Adrenal gland (tissue), 12 donors: ENCODE results near the gene NYAP2. TPM values are rescaled to one million over a fixed set of nuclear protein-coding genes. Genes with fewer than 3 reads are reported as not detected.

Experiments used
- DNase-seq, 7 donors: peaks; one replicate each; pipeline ENCODE4 v3.0.0-alpha.2; 2019 to 2020
- H3K27ac ChIP-seq, 5 donors: fragments of 200-600 bp; sonication (generic) in 4 of 5; 1 replicate in 3 of 5; 2 replicates in 2 of 5; pipeline versions ENCODE4 v1.5.1 to v1.8.0; 2016 to 2020; ENCODE audit warnings: mild to moderate bottlenecking in 1 of 5
- H3K27me3 ChIP-seq: fragments of 200-600 bp; 2 replicates; pipeline ENCODE4 v1.8.0; 2021
- H3K36me3 ChIP-seq, 2 donors: fragments of 200-600 bp; replicated peaks in 1 of 2; 1 replicate in 1 of 2; 2 replicates in 1 of 2; pipeline versions ENCODE4 v1.5.1 to v1.8.0; 2018 to 2022
- H3K4me1 ChIP-seq, 2 donors: fragments of 200-600 bp; replicated peaks in 1 of 2; 1 replicate in 1 of 2; 2 replicates in 1 of 2; pipeline versions ENCODE4 v1.5.1 to v1.8.0; 2018 to 2021
- H3K4me3 ChIP-seq, 4 donors: fragments of 200-600 bp; sonication (generic) in 3 of 4; one replicate each; pipeline ENCODE4 v1.5.1; 2016 to 2018
- H3K9me3 ChIP-seq, 3 donors: fragments of 200-600 bp; sonication (generic) in 1 of 3; replicated peaks in 1 of 3; 1 replicate in 2 of 3; 2 replicates in 1 of 3; pipeline versions ENCODE4 v1.5.1 to v1.8.0; 2016 to 2021
- CTCF ChIP-seq, 6 experiments: fragments of 450-650 bp in 4 of 6; fragments of 200-600 bp in 2 of 6; sonication (generic) in 1 of 6; IDR thresholded peaks; 1 replicate in 5 of 6; 2 replicates in 1 of 6; pipeline versions ENCODE4 v1.5.1 to v1.8.0; 2016 to 2021; ENCODE audit warnings: antibody characterized with exemption in 6 of 6, mild to moderate bottlenecking in 2 of 6, moderate library complexity in 1 of 6
- POLR2A ChIP-seq, 2 donors: fragments of 450-650 bp; IDR thresholded peaks; one replicate each; pipeline ENCODE4 v1.6.1; 2017; ENCODE audit warnings: antibody characterized with exemption in 2 of 2, mild to moderate bottlenecking in 2 of 2, moderate library complexity in 1 of 2
- WGBS, 4 donors: extraction: QIAGEN DNeasy Blood & Tissue Kit in 2 of 4; methylation state at CpG; one replicate each; pipeline versions ENCODE4 v1.1.5 to v1.1.7; 2013 to 2017; 5-methylcytosine and 5-hydroxymethylcytosine counted together
- intact Hi-C, 2 donors: fragments of 100-400 bp; cut with DNase I; formaldehyde crosslinking; loops; one replicate each; pipeline versions ENCODE4 v1.14.1 to v1.15.0; 2022 to 2023
- polyA plus RNA-seq, 3 donors: library from polyadenylated mRNA; stranded (reverse); fragments of 200-250 nt in 2 of 3; fragments of 350-450 nt in 1 of 3; fragmentation: Illumina TruSeq in 1 of 3; extraction: RNeasy Lipid Tissue Mini Kit (QIAGEN cat#74804) in 1 of 3; gene quantifications; one replicate each; pipeline ENCODE4 v1.2.3, GENCODE V29; 2013 to 2014
- total RNA-seq, 9 donors: library from RNA; depleted of rRNA in 4 of 9; stranded (reverse); fragments of >200 nt in 4 of 9; fragments of 120-200 nt in 1 of 9; fragmentation: NEBNext Ultra II Directional in 1 of 9; extraction: Animal tissue kit (Norgen Biotek cat#: 25700) in 1 of 9; gene quantifications; one replicate each; pipeline versions ENCODE4 v1.1.0 to v1.2.4, GENCODE V29; 2013 to 2023
- donor health status: healthy with polysubstance abuse.
- donor health status: Bipolar disorder and iron deficiency.
- donor health status: DM: yes; HTN: yes; CAD: no.
- donor health status: DM: no; HTN: no; CAD: no.
- donor health status: DM: no; HTN: no; CAD: no.
- donor health status: DM: yes; HTN: yes; CAD: no.

The NYAP2 gene
- total and polyA plus RNA-seq, 12 donors = under 0.01 to 0.67 (median 0.11) TPM; not detected in 3

- 78 to 95% (median 84%) methylated on average over 1 of the region's 1 CpG for WGBS, 4 donors
- TF ChIP-seq POLR2A (IDR thresholded peaks at IDR 0.05) = no peak
- no peak for TF ChIP-seq CTCF (IDR thresholded peaks at IDR 0.05)
- H3K4me3 ChIP-seq = no peak overlapping the region
Observed at GRCh38 chr2:225532096-225532495, 132.6 kb downstream of the NYAP2 start.

GRCh38 chr2:225534037-225534436, 134.5 kb downstream of the NYAP2 start:
- Histone ChIP-seq H3K27me3 (no peaks in the 10 kb centered on the region), H3K4me1 (no peaks in the 10 kb centered on the region), H3K9me3 (no peaks in the 10 kb centered on the region), H3K4me3 (no peak overlapping the region), H3K27ac (no peak overlapping the region), H3K36me3 (no peaks in the 10 kb centered on the region)
- 67 to 71% (median 69%) methylated on average over 6 of the region's 6 CpGs for WGBS, 4 donors
- intact Hi-C loops = no loop called here
- DNase-seq = no peak
- TF ChIP-seq POLR2A (IDR thresholded peaks at IDR 0.05) (no peak), CTCF (IDR thresholded peaks at IDR 0.05) (no peak)

More at GRCh38 chr2:225532096-225532495, 132.6 kb downstream of the NYAP2 start:
- intact Hi-C loops = no loop called here
- DNase-seq = no peak
- H3K27me3 ChIP-seq = no peaks in the 10 kb centered on the region
- H3K27ac ChIP-seq = no peak overlapping the region
- H3K9me3 ChIP-seq = no peaks in the 10 kb centered on the region
- no peaks in the 10 kb centered on the region for H3K4me1 ChIP-seq
- no peaks in the 10 kb centered on the region for H3K36me3 ChIP-seq

- Histone ChIP-seq H3K4me1 (no peaks in the 10 kb centered on the region), H3K36me3 (no peaks in the 10 kb centered on the region), H3K27ac (no peak overlapping the region), H3K4me3 (no peak overlapping the region), H3K9me3 (no peaks in the 10 kb centered on the region), H3K27me3 (no peaks in the 10 kb centered on the region)
- intact Hi-C loops = no loop called here
- DNase-seq = no peak
- TF ChIP-seq POLR2A (IDR thresholded peaks at IDR 0.05) (no peak), CTCF (IDR thresholded peaks at IDR 0.05) (no peak)
- WGBS, 4 donors = 75 to 93% (median 90%) methylated on average over 4 of the region's 4 CpGs
Observed at GRCh38 chr2:225534697-225535096, 135.2 kb downstream of the NYAP2 start.

- no peak for DNase-seq
- Histone ChIP-seq H3K36me3 (no peaks in the 10 kb centered on the region), H3K27ac (no peak overlapping the region), H3K4me1 (no peaks in the 10 kb centered on the region), H3K4me3 (no peak overlapping the region), H3K27me3 (no peaks in the 10 kb centered on the region), H3K9me3 (no peaks in the 10 kb centered on the region)
- no peak for TF ChIP-seq CTCF (IDR thresholded peaks at IDR 0.05)
- TF ChIP-seq POLR2A (IDR thresholded peaks at IDR 0.05) = no peak
- intact Hi-C loops = no loop called here
- 90 to 97% (median 93%) methylated on average over 2 of the region's 2 CpGs for WGBS, 4 donors
Observed at GRCh38 chr2:225536036-225536435, 136.5 kb downstream of the NYAP2 start.
